ENCODE results near the gene RNF10.

DNA sequence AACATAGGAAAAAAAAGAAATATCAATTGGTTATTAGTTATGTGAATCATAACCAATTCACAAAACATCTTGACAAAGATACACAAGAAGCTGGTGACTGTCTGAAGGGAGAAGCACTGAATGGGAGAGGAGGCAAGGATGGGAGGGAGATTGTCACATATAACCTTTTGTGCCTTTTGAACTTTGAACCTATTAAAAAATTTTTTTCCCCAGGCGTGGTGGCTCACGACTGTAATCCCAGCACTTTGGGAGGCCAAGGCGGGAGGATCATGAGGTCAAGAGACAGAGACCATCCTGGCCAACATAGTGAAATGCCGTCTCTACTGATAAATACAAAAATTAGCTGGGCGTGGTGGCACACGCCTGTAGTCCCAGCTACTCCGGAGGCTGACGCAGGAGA lies 25.6 kb upstream of the RNF10 start:
- TF ChIP-seq, protein P1, sequence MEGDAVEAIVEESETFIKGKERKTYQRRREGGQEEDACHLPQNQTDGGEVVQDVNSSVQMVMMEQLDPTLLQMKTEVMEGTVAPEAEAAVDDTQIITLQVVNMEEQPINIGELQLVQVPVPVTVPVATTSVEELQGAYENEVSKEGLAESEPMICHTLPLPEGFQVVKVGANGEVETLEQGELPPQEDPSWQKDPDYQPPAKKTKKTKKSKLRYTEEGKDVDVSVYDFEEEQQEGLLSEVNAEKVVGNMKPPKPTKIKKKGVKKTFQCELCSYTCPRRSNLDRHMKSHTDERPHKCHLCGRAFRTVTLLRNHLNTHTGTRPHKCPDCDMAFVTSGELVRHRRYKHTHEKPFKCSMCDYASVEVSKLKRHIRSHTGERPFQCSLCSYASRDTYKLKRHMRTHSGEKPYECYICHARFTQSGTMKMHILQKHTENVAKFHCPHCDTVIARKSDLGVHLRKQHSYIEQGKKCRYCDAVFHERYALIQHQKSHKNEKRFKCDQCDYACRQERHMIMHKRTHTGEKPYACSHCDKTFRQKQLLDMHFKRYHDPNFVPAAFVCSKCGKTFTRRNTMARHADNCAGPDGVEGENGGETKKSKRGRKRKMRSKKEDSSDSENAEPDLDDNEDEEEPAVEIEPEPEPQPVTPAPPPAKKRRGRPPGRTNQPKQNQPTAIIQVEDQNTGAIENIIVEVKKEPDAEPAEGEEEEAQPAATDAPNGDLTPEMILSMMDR (IDR thresholded peaks at IDR 0.05), result no peak
- no peak for TF ChIP-seq ZFX (IDR thresholded peaks at IDR 0.05; ENCODE audit: borderline replicate concordance)

Measured in 22Rv1 (cell line).